HepG2 (cell line): ENCODE measurements around the gene B4GALT2. TPM values are rescaled to one million over a fixed set of nuclear protein-coding genes. Genes with fewer than 3 reads are reported as not detected.

Source experiments
- ATAC-seq: fragments of 200-7000 bp; cut with Tn5 transposase; 3 replicates; pipeline ENCODE4 v1.9.1; 2020; ENCODE audit warnings: mild to moderate bottlenecking, moderate library complexity
- BruUV-seq: library from RNA; stranded (reverse); fragments of 400-500 nt; replicated peaks from 2 replicates; lab custom pipeline; 2021; lab: Mats Ljungman, UMichigan
- CTCF ChIA-PET: fragments of 300-600 bp; formaldehyde crosslinking; extraction: SDS; loops from one replicate; lab custom pipeline; 2021; ENCODE audit warnings: low total read pairs, inconsistent platforms, low intra/inter-chr PET ratio; lab: Yijun Ruan, JAX
- POLR2A ChIA-PET: fragments of 350-600 bp; sonication (Branson Sonifier 250); formaldehyde crosslinking; loops from one replicate; lab custom pipeline; 2020; ENCODE audit warnings: antibody characterized with exemption, inconsistent platforms; lab: Yijun Ruan, JAX
- DNase-seq: peaks from one replicate; pipeline ENCODE4 v3.0.0-alpha.2; 2015; ENCODE audit warnings: low spot score
- FAIRE-seq: peaks from 3 replicates; lab custom pipeline; 2011; peaks lifted over from hg19 to GRCh38; lab: Jason Lieb, UNC
- H2AFZ ChIP-seq: one replicate; pipeline ENCODE4 v1.6.1; 2011; ENCODE audit warnings: low read length, inconsistent platforms
- H3K27ac ChIP-seq: fragments of 300-600 bp; 3 replicates; pipeline ENCODE4 v1.8.0; 2011; ENCODE audit warnings: mixed run types, mild to moderate bottlenecking, mixed read lengths, low read length, inconsistent platforms; ENCODE audit not compliant: insufficient read depth; ENCODE audit errors: extremely low read length
- H3K27me3 ChIP-seq, 2 experiments: fragments of 200-600 bp in 1 of 2; 2 replicates in 1 of 2; 3 replicates in 1 of 2; pipeline versions ENCODE4 v1.6.0 to v1.8.0; 2011; ENCODE audit warnings: low read length in 2 of 2, mild to moderate bottlenecking in 2 of 2, moderate library complexity in 2 of 2, inconsistent platforms in 1 of 2; ENCODE audit not compliant: insufficient read depth in 2 of 2, control insufficient read depth in 1 of 2
- H3K36me3 ChIP-seq, 2 experiments: fragments of 200-600 bp in 1 of 2; replicated peaks in 1 of 2; 2 replicates in 1 of 2; 3 replicates in 1 of 2; pipeline versions ENCODE4 v1.5.1 to v1.8.0; 2011; ENCODE audit warnings: low read length in 2 of 2, inconsistent platforms in 1 of 2; ENCODE audit not compliant: insufficient read depth in 2 of 2, control insufficient read depth in 1 of 2
- H3K4me1 ChIP-seq: 2 replicates; pipeline ENCODE4 v1.5.1; 2012; ENCODE audit warnings: low read length, inconsistent platforms; ENCODE audit not compliant: insufficient read depth
- H3K4me2 ChIP-seq: 2 replicates; pipeline ENCODE4 v1.6.0; 2011; ENCODE audit warnings: low read depth, low read length, inconsistent platforms
- H3K4me3 ChIP-seq, 3 experiments: fragments of 200-600 bp in 1 of 3; sonication (generic), shearing (Covaris generic) in 1 of 3; replicated peaks in 1 of 3; 2 replicates each; pipeline ENCODE4 v1.5.1; 2011 to 2016; ENCODE audit warnings: low read length in 3 of 3, inconsistent platforms in 2 of 3, low read depth in 2 of 3, mild to moderate bottlenecking in 2 of 3, control low read depth in 1 of 3, mixed read lengths in 1 of 3; ENCODE audit not compliant: insufficient read depth in 1 of 3
- H3K79me2 ChIP-seq: one replicate; pipeline ENCODE4 v1.6.1; 2011; ENCODE audit warnings: low read length, inconsistent platforms; ENCODE audit not compliant: insufficient read depth
- H3K9ac ChIP-seq: 2 replicates; pipeline ENCODE4 v1.6.0; 2011; ENCODE audit warnings: mild to moderate bottlenecking, low read depth, low read length, inconsistent platforms; ENCODE audit not compliant: insufficient read depth
- H3K9me3 ChIP-seq: 2 replicates; pipeline ENCODE4 v1.5.1; 2012; ENCODE audit warnings: mild to moderate bottlenecking, low read length
- H4K20me1 ChIP-seq: 2 replicates; pipeline ENCODE4 v1.6.0; 2011; ENCODE audit warnings: inconsistent platforms, mild to moderate bottlenecking, low read length, moderate library complexity; ENCODE audit not compliant: insufficient read depth
- POGK ChIP-seq: sonication (generic); formaldehyde crosslinking; conservative IDR thresholded peaks from 2 replicates; pipeline ENCODE4 v1.8.0; 2022; ENCODE audit warnings: mild to moderate bottlenecking, moderate library complexity, missing genetic modification reagents
- SAFB2 ChIP-seq: sonication (generic); formaldehyde crosslinking; IDR thresholded peaks from 2 replicates; pipeline ENCODE4 v1.5.1; 2020; ENCODE audit warnings: missing genetic modification reagents, low read depth, mild to moderate bottlenecking, borderline replicate concordance
- SETDB1 ChIP-seq: sonication (generic); formaldehyde crosslinking; IDR thresholded peaks from 2 replicates; pipeline ENCODE4 v1.5.1; 2020; ENCODE audit warnings: missing genetic modification reagents, mild to moderate bottlenecking, borderline replicate concordance
- ZNF530 ChIP-seq: sonication (generic); formaldehyde crosslinking; IDR thresholded peaks from 2 replicates; pipeline ENCODE4 v1.5.0; 2020; ENCODE audit warnings: low read depth, mild to moderate bottlenecking, missing genetic modification reagents
- ZNF784 ChIP-seq: sonication (generic); formaldehyde crosslinking; IDR thresholded peaks from 2 replicates; pipeline ENCODE4 v1.5.1; 2020; ENCODE audit warnings: missing genetic modification reagents, mild to moderate bottlenecking, borderline replicate concordance
- WGBS: methylation state at CpG from one replicate; pipeline ENCODE4 v1.1.6; 2017; ENCODE audit warnings: low lambda C conversion rate; 5-methylcytosine and 5-hydroxymethylcytosine counted together
- in situ Hi-C: cut with HindIII; loops from 2 replicates; pipeline ENCODE4 v1.10.0; 2017; ENCODE audit warnings: low pct_unique_long_range_greater_than_20kb; ENCODE audit not compliant: extremely low pct_ligation_motif_present
- intact Hi-C: fragments of 100-400 bp; cut with micrococcal nuclease; formaldehyde crosslinking; loops from one replicate; pipeline ENCODE4 v1.10.0; 2022; ENCODE audit not compliant: unreplicated experiment
- polyA plus RNA-seq, 8 experiments: library from polyadenylated mRNA; depleted of rRNA in 3 of 8; stranded (reverse) in 7 of 8; unstranded in 1 of 8; fragments of >200 nt; fragmentation: Illumina TruSeq in 4 of 8; extraction: Trizol in 4 of 8; gene quantifications; 2 replicates each; pipeline versions ENCODE4 v1.2.1 to v1.2.3, GENCODE V29; 2011 to 2016; ENCODE audit warnings: low read depth in 4 of 8, missing spikeins in 1 of 8, mixed read lengths in 1 of 8; ENCODE audit not compliant: insufficient read depth in 1 of 8
- total RNA-seq, 5 experiments: library from RNA; depleted of rRNA; stranded (reverse); fragments of >200 nt; fragmentation: Illumina TruSeq; extraction: Trizol; gene quantifications; 2 replicates each; pipeline ENCODE4 v1.2.3, GENCODE V29; 2016; ENCODE audit warnings: low read depth in 1 of 5

B4GALT2 gene
- total and polyA plus RNA-seq, 2 of the 13 experiments (the other 11 are each of a cell fraction or from before 2014, with no cell fraction given): 41.9 to 78.0 TPM

GRCh38 chr1:43982241-43982640, 3.2 kb downstream of the B4GALT2 start:
- Histone ChIP-seq H3K9ac (no peak overlapping the region), H3K4me3 (no peak overlapping the region), H3K79me2 (peaks cover 35% of the 10 kb centered on the region), H3K4me1 (peaks cover 73% of the 10 kb centered on the region), H3K9me3 (no peaks in the 10 kb centered on the region), H3K4me2 (peak overlapping the region; percentile 12; the same call in 1 of the 2 replicates), H3K27ac (no peak overlapping the region), H3K27me3 (no peaks in the 10 kb centered on the region), H2AFZ (no peak overlapping the region), H4K20me1 (no peaks in the 10 kb centered on the region), H3K36me3 (peaks cover 17 to 40% of the 10 kb centered on the region in 2 experiments; a peak in 4 of 5 replicates)
- FAIRE-seq (no peak), DNase-seq (no peak), ATAC-seq (no peak)
- intact Hi-C loops: no loop called here
- WGBS: 90% methylated on average over 7 of the region's 8 CpGs
- TF ChIP-seq SAFB2 (no peak), ZNF784 (CRISPR knock-in tag) (no peak), SETDB1 (no peak), ZNF530 (CRISPR knock-in tag) (no peak), POGK (CRISPR knock-in tag) (no peak)
- in situ Hi-C loops: no loop called here
- ChIA-PET POLR2A (interaction anchor here (1.0 kb wide), 1 partner anchor 12 kb away, joined by 3 read pairs; the partner anchor contains the start of gene DPH2), CTCF (no interaction called here)
- BruUV-seq: no TSS peak
